Activated CD4-positive, CD25-positive, alpha-beta regulatory T cell treated with anti-CD3 and anti-CD28 coated beads, Interleukin-2, amount 50 U/mL, for 72 hours (primary cell): ENCODE results near the gene NFU1.

Experiments
- DNase-seq: peaks from one replicate; pipeline ENCODE4 v3.0.0; 2021

Gene NFU1

GRCh38 chr2:69436938-69437750 is at the start of gene NFU1:
Gene NFU1 (minus strand): TSS chr2:69437435. CDS start chr2:69437422, 13 bp downstream.
- DNase-seq, result peak; percentile 87

- no peak for DNase-seq
Observed at GRCh38 chr2:69483696-69484095, 46.5 kb upstream of the NFU1 start.

DNA sequence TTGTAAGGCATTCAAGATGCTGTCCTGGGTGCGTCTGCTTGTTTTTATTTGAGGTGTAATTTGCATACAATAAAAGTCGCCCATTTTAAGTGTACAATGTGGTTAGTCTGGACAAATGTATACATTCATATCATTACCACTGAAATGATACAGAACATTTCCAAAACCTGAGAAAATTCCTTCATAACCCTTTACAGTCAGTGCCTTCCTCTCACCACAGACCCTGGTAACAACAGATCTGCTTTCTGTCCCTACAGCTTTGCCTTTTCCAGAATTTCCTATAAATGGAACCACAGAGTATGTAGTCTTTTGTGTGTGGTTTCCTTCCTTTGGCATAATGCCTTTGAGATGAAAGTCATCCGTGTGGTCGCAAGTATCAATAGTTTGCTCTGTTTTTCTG is 45.8 kb upstream of the NFU1 start:
- no peak for DNase-seq

GRCh38 chr2:69482471-69482870 is 45.2 kb upstream of the NFU1 start:
- DNase-seq, result no peak

DNA sequence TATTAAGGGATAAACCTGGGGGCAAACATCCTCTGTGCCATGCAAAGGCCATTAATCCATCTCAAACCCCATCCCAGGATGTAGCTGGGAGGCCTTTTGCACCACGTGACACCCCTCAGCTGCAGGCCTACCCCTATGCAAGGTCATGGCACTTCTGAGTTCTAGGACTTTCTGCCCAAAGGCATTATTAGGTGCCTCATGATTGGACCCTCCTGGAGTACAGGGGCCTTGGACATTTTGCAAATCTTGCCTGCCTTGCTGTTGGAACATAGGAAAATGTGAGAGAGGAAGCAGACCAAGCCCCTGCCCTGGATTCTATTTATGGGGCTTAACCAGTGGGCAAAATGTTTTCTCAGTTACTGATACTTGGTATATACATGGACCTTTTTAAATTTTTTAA is 44.2 kb upstream of the NFU1 start:
- no peak for DNase-seq

GRCh38 chr2:69477627-69478026 is 40.4 kb upstream of the NFU1 start:
- no peak for DNase-seq

GRCh38 chr2:69474688-69475087 is 37.5 kb upstream of the NFU1 start:
- DNase-seq, result no peak

DNA sequence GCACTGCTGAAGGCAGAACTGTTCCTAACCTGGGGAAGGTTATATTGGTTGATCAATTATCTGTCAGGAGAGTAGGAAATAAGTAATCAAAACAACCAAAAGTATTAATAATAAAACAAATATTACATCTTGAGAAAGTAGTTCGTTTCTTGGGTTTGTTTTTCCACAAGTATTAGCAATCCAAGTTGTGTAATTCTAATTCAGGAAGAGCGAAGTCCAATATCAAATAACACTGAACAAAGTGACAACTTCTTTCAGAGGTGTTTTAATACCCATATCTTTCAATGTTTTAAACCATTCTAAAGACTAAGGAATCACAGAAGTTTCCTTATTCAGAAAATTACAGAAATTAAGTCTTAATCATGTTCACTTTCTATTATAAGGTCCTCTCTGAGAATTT is 34.6 kb upstream of the NFU1 start:
- no peak for DNase-seq

- no peak for DNase-seq
Observed at GRCh38 chr2:69470911-69471310, 33.7 kb upstream of the NFU1 start.

DNA sequence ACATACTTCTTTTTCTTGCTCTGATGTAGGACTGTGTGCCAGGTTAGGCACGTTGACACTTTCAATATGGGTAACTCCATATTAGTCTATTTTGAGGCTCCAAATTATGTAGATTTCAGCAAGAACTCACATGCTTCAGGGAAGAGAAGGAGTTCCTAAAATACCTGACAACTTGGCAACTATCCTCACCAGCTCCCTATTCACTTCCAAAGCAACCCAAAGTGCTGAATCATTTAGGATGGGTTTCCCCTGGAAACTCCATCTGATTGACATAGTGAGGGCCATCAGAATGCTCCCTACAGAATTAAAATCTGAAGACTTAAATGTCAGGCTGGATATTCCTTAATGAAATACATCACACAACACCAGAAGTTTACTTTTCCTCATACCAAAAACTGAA is 32.5 kb upstream of the NFU1 start:
- no peak for DNase-seq

DNA sequence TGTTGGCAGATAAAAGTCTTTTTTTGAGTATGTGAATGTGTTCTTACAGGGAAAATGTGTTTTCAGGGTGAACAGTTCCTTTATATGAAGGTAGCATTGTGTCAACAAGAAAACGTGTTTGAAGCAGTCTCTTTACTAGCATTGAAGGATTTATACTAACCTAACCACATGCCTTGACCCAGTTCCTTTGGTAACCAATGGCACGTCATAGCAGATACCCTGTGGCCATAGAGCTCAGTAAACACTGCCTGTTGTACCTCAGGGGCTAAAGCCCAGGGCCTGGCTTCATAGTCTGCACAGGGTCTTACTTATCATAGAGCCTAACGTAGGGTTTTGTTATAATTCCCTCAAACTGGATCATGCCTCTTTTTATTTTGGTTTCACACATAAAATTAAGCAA is 32.1 kb upstream of the NFU1 start:
- DNase-seq, result no peak

GRCh38 chr2:69466728-69467127 is 29.5 kb upstream of the NFU1 start:
- DNase-seq, result no peak

DNA sequence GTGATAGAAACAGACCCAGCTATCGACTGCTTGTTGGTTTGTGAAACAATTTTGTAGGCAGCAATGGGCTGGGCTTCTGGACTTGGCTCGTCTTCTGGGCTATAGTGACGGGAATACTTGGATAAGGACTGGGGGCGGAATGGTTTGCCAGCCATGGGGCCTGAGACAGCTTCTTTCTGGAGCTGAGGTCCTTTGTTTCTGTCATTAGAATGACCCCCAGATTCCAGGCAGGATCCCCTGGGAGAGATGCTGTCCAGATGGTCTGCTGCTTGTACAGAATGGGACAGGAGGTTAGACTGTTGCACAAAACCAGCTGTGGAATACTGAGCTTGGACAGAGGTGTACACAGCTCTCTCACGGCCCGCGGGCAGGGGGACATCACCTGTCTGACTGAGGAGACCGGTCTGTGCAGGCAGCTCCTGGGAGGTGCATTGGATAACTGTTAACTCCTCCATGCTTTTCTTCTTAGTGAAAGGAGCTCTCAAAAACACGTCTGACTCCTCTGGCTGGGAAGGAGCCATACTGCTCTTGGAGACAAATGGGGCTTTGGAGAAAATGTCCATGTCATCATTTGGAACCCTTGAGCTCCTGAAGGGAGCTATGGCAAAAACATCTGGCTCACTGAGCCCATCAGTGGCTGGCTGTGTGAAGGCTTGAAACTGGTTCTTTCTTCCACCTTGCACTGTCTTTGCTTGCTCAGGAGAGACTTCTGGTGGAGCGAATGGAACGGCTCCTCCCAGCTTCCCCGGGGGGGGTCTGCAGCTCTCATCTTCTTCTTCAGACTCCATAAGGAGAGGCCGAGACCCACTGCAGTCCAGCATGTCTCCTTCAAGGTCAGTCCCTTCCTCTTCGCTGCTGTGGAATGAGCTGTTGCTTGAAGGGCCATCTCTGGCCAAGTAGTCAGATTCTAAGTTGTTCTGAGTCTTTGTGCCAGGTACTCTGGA is 28.6 kb upstream of the NFU1 start:
- no peak for DNase-seq

- no peak for DNase-seq
Observed at GRCh38 chr2:69464575-69464974, 27.3 kb upstream of the NFU1 start.

GRCh38 chr2:69462780-69463179 is 25.5 kb upstream of the NFU1 start:
- DNase-seq, result no peak

DNA sequence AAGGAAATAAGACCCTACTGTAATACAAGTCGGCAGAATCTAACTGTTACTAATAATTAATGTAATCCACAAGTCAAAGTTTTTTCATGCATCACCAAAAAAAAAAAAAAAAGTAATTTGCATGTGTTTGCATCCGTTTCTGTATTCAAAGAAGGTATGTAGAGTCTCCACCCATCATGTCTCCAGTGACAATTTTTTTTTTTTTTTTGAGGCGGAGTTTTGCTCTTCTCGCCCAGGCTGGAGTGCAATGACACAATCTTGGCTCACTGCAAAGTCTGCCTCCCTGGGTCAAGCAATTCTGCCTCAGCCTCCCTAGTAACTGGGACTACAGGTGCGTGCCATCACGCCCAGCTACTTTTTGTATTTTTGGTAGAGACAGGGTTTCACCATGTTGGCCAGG is 24.2 kb upstream of the NFU1 start:
- DNase-seq, result no peak

DNA sequence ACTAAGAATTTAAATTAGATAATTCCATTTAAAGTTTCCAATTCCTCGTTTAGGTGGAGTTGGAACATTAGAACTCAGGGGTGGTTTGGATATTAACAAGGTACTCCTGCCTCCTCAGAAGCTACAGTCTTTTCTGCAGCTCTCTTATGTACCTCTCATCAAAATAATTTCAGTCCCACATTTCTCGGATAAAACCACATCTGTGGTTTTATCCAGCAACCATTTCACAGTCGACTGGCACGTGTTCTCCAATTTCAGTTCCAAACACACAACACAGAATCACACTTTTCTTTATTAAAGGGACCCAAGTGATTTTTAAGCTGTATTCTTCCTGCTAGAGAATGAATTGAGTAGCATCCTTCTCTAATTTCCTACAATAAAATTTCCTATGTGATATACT is 22.7 kb upstream of the NFU1 start:
- DNase-seq, result no peak

GRCh38 chr2:69456950-69457445 is 19.8 kb upstream of the NFU1 start:
- DNase-seq, result no peak

DNA sequence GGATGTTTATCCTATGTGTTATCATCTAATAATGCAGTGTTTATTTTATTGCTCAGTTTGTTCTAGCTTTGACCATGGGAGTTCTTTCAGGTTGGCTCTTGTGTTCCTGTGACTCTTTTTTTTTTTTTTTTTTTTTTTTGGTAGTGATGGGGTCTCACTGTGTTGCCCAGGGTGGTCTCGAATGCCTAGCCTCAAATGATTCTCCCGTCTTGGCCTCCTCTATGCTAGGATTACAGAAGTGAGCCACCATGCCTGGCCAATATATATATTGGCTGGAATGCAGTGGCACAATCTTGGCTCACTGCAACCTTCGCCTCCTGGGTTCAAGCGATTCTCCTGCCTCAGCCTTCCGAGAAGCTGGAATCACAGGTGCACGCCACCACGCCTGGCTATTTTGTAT is 18.9 kb upstream of the NFU1 start:
- no peak for DNase-seq

- no peak for DNase-seq
Observed at GRCh38 chr2:69454976-69455375, 17.7 kb upstream of the NFU1 start.

DNA sequence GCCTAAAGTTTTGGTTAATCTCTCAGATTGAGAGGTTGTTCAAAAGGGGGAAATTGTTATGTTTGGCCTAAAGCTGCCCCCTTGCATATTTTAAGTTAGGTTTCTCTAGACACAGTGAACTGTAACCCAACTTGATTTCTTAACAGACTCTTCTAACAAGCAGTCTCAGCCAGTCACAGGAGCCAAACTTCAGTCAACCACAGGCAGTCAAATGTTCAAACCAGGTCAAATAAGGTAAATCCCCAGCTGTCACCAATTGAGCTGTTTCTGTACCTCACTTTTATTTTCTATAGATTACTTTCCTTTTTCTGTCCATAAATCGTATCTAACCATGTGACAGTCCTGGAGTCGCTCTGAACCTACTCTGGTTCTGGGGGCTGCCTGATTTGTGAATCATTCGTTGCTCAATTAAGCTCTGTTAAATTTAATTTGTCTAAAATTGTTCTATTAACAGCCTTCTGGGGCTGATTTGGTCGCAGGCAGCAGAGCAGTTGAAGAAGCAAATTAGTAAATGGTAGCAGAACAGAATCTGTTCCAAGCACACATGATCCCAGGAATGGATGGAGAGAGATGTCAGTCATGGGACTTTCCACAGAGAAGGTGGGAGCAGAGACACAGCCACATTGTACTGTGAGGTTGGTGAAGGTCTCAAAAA is 16.4 kb upstream of the NFU1 start:
- no peak for DNase-seq

- DNase-seq, result no peak
Observed at GRCh38 chr2:69452687-69453086, 15.5 kb upstream of the NFU1 start.

DNA sequence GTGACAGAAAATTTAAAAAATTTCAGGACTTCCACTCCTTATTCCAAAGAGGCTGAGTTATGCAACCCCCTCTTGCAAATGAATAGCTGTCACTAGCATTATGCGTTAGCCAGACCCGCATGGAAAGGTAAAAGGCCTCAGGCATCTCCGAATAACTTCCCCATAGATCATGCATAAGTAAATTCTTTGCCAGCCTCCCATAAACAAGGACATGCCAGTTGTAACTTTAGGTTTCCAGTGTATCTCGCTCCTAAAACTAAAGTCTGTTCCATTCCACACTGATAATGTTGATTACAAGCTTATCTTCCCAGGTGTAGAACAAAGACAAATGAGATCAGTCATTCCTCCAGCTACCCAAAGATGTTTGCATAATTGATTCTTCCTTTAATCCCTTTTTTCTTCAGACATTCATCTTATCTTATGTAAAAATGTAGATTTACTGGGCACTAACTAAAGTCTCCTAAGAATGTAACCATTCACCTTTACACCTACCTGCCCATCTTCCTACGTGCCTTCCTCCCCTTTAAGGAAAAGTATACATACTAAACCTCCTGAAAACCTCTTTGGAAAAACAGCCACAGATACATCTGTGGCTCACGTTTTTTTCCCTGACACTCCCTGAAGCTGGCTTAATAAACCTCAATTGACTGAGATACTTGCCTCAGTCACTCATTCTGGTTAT is 13.6 kb upstream of the NFU1 start:
- DNase-seq, result no peak
